GM21390 (cell line): Measurements from ENCODE around the gene ZNF649.
"Not testable (repeated sequence)": the region's sequence is repeated elsewhere in the genome, so short reads cannot be mapped to it uniquely, and the experiment has no call there.

Source experiments
- ATAC-seq: cut with Tn5 transposase; IDR thresholded peaks from one replicate; pipeline ENCODE4 v1.9.1; 2021; ENCODE audit not compliant: unreplicated experiment

ZNF649 gene

DNA sequence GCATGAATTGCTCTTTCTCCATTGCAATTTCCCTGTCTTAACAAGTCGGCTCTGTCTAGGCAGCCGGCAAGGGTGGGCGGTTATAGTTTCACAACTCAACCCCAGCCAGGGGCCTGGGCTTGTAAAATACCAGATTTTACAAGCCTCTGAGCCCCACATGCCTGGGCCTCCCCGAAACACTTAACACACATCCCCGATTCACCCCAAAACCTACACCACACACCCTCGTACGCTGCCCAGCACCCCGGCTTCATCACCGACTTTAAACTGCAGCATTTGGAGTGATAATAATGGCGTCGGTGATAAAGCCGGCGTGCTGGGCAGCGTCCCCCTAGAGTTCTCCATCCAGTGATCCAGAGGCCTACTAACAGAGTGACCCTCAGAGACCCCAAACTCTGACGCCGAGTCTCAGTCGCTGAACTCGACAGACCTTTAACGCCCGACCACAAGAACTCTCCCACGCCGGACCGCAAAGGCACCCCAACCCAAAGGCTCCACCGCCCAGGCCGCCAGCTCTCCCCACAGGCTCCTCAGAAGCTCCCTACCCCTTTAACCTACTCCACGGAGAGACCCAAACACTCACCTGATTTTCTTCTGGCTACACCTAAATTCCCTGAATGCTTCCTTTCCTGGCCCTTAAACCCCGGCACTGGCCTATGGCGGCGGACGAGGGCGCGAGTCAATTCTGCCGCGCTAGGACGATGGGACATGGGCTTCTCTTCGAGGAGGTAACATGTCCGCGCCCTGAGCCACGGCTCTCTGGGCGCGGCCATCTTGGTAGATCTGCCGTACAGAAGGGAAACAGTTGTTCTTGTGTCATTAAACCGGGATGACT, at the start of gene ZNF649:
ZNF649 (minus strand) TSS at position 687 of the 835 bp plus-strand sequence. CDS start 4,910 bp downstream, outside the sequence.
- peak; percentile 60 for ATAC-seq

DNA sequence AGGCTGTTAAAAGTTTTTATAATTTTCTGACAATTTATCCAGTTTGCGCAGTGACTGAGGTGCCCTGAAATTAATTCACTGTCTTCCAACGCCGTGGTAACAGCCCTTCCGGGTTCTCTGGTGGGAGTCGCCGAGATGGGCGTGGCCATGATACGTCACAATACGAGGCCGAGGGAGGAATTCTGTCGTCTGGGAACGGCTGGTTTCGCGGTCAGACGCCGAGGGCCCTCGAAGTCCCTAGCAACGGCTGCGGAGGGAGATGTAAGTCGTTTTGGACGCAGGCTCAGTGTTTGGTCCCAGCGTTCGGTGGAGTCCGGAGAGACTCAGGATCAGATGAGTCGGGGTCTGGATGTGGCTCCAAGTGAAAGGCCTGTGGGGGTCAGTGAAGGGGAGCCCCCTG, 44.2 kb upstream of the ZNF649 start:
- no peak for ATAC-seq

DNA sequence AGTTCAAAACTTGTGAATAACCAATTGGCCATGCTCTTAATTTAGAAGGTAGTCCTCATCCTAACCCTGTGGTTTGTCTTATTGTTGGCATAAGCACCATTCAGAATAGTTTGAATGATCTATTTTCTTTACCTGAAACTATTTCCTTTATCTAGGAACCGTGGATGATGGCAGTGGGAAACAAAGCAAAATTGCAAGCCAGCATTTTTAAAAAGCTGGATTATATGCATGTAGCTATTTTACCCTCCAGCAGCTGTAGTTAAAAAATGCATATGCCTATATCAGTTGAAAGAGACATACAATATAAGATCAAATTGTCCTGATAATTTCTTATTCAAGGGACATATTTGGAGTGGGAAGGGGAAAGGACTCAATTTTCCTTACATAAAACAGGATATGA, 41.8 kb upstream of the ZNF649 start:
- no peak for ATAC-seq

DNA sequence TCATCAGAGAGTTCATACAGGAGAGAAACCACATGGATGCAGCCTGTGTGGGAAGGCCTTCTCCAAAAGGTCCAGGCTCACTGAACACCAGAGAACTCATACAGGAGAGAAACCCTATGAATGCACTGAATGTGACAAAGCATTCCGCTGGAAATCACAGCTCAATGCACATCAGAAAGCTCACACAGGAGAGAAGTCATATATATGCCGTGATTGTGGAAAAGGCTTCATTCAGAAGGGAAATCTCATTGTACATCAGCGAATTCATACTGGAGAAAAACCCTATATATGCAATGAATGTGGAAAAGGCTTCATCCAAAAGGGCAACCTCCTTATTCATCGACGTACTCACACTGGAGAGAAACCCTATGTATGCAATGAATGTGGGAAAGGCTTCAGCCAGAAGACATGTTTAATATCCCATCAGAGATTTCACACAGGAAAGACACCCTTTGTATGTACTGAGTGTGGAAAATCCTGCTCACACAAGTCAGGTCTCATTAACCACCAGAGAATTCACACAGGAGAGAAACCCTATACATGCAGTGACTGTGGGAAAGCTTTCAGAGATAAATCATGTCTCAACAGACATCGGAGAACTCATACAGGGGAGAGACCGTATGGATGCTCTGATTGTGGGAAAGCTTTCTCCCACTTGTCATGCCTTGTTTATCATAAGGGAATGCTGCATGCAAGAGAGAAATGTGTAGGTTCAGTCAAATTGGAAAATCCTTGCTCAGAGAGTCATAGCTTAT, 40.2 kb upstream of the ZNF649 start:
- no peak for ATAC-seq

DNA sequence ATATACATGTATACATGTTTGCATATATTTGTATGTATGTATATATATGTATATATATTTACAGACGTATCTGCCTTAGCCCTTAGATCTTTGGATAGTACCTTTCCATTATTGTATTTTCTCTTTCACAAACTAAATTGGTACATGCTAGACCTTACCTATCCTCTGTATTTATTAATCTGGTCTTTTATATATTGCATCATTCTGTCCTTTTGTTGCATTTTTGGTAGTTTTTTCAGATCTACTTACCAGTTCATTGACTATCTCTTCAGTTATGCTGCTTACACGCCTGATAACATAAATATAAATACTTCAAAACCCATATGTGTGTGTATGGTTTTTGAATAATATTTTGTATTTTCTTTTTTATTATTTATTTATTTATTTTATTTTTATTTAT, 34.1 kb upstream of the ZNF649 start:
- no peak for ATAC-seq

DNA sequence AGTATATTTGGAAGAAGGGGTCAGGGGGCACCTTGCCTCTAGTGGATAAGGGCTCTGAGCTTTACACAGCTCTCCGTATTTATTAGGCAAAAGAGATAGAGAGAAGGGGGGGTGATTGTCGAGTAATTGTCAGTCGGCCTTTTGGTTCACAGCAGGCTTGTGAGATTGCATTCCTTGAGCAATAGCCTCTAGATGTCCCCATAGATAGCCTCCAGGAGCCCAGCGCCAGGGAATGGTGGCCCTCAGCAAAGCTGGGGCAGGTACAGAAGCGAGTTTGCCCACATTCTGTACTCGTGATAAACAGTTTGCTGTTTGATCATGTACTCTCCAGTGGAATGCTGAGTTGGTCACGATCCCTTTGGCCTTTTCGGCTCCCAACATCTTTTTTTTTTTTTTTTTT, 27.1 kb upstream of the ZNF649 start:
- no peak for ATAC-seq

DNA sequence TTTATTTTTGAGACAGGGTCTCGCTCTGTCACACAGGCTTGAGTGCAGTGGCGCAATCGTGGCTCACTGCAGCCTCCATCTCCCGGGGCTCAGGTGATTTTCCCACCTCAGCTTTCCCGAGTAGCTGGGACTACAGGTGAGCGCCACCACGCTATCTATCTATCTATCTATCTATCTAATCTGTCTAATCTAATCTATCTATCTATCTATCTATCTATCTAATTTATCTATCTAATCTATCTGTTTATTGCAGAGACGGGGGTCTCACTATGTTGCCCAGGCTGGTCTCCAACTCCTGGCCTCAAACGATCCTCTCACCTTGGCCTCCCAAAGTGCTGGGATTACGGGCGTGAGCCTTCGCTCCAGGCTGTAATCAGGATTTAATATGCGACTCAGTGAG, 23.0 kb upstream of the ZNF649 start:
- ATAC-seq: no peak

DNA sequence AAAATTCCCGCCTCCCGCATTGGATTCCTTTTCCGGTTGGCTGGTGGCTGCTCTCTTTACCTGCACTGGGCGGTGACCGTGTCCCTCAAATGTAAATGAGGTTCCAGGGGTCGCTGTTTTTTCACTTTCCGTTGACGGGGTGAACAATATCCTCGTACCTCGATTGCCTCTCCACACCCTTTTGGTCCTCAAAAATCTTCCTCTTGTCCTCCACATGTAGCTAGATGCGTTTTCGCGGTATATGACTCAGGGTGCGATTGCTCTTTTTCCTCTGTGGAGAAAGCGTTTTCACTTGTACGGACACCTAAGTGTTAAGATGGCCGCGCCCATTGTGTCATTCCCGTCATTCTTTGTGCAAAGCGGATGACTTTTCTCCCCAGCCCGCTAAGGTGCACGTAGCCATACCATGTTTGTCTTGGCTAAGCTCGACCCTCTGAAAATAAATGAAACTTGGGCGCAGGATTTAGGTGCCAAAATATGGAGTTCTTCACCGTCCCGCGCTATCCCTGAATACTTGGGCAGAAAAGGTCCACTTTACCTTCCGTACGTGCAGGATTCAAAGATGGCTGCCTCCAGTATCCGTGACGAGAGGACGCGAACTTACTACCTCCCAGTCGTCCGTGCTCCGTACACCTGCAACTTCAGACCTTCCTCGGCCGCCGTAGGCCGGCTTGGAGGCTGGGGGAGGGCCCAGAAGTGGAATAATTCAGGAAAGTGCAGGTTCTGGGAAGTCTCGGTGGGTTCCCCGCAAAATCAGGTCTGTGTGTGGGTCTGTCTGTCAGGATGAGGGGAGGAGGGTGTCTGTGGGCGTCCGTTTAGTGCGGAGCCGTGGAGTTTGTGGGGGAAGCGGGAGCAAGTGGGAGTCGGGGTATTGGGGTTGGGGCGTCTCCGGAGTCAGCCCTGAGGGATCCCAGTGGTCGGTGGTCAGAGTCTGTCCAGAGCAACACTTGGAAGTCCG, 22.2 kb upstream of the ZNF649 start, which contains the start of gene ZNF613:
ZNF613 (plus strand) TSS at position 689 of the 958 bp plus-strand sequence. CDS start 8,749 bp downstream, outside the sequence.
- ATAC-seq: peak; percentile 73

DNA sequence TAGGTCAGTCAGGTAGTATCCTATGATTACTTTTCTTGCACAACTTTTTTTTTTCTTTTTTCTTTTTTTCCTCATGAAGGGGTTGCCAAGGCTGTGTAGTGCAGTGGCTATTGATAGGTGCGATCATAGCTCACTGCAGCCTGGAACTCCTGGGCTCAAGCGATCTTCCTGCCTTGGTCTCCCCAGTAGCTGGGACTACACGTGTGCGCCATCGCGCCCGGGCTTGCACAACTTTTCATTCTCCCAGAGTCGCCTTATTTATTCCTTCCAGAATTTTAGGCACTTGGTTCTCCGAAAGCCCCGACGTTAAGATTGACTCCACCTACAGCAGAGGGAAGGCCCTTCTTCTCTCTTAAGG, 21.6 kb upstream of the ZNF649 start:
- no peak for ATAC-seq

DNA sequence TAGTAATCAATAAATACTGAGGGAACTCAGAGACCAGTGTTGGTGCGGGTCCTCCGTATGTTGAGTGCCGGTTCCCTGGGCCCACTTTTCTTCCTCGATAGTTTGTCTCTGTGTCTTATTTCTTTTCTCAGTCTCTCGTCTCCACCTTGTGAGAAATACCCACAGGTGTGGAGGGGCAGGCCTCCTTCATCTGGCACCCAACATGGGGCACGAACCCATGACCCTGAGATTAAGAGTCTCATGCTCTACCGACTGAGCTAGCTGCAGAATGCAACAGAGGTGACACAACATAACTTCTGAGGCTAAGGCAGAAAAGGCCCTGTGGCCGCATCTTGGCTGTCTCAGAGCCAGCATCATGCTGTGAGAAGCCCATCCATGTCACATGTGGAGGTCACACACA, 17.1 kb upstream of the ZNF649 start:
- ATAC-seq: no peak

DNA sequence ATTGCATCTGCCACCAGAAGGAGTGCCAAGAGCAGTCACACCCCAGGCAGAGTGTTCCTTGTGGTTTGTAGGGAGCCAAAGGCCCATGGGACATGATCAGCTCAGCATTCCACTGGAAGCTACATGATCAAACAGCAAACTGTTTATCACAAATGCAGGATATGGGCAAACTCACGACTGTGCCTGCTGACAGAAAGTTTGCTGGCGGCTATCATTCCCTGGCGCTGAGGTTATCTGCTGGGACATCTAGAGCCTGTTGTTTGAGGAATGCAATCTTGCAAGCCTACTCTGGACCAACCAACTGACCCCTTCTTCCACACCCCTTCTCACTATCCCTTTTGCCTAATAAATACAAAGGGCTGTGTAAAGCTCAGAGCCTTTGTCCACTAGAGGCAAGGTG, 14.8 kb upstream of the ZNF649 start:
- ATAC-seq: no peak

DNA sequence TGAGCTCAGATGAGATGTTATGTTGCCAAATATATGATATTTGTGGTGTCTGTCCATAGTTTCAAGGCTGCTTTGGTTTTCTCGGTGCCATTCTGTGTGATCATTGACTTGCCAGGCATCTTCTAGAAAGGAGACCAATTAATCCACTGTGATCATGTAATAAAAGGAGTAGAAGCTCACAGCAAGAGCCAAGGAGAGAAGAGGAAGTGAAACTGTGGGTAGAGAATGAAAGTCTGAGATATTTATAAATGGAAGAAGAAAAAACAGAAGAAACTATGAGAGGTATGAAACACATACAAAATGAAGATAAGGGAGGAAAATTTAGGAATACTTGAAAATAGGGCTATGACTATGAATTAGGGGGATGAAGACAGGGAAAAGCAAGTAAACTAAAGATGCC, 11.3 kb upstream of the ZNF649 start:
- no peak for ATAC-seq

DNA sequence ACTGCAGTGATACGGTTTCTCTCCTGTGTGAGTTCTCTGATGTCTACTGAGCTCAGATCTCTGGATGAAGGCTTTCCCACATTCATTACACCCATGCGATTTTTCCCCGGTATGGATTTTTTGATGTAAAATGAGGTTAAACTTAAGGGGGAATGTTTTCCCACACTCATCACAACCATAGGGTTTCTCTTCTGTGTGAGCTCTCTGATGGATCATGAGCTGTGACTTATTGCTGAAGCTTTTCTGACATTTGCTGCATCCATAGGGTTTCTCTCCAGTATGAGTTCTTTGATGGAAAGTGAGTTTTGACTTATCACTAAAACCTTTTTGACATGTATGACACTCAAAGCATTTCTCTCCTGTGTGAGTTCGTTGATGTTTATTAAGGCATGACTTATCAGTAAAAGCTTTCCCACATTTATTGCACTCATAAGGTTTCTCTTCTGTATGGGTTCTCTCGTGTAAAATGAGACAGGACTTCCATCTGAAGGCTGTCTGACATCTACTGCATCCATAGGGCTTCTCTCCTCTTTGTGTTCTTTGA, 10.6 kb upstream of the ZNF649 start:
- ATAC-seq: no peak

DNA sequence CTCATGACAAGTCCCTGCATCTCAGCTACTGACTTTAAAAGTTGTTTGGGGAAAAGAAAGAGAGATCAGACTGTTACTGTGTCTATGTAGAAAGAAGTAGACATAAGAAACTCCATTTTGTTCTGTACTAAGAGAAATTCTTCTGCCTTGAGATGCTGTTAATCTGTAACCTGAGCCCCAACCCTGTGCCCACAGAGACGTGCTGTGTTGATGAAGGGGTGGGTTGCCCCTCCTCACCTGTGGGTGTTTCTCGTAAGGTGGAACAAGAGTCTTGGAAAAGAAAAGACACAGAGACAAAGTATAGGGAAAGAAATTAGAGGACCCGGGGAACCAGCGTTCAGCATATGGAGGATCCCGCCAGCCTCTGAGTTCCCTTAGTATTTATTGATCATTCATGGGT, 3.2 kb upstream of the ZNF649 start:
- not testable (repeated sequence) for ATAC-seq

DNA sequence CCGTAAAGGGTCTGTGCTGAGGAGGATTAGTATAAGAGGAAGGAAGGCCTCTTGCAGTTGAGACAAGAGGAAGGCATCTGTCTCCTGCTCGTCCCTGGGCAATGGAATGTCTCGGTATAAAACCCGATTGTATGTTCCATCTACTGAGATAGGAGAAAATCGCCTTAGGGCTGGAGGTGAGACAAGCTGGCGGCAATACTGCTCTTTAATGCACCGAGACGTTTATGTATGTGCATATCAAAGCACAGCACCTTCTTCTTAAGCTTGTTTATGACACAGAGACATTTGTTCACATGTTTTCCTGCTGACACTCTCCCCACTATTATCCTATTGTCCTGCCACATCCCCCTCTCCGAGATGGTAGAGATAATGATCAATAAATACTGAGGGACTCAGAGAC, 1.3 kb upstream of the ZNF649 start:
- not testable (repeated sequence) for ATAC-seq

DNA sequence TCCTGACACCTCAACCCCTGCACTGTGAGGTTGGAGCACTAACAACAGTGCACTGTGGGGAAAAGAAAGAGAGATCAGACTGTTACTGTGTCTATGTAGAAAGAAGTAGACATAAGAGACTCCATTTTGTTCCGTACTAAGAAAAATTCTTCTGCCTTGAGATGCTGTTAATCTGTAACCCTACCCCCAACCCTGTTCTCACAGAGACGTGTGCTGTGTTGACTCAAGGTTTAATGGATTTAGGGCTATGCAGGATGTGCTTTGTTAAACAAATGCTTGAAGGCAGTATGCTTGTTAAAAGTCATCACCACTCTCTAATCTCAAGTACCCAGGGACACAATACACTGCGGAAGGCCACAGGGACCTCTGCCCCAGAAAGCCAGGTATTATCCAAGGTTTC, 822 bp upstream of the ZNF649 start:
- ATAC-seq: not testable (repeated sequence)

DNA sequence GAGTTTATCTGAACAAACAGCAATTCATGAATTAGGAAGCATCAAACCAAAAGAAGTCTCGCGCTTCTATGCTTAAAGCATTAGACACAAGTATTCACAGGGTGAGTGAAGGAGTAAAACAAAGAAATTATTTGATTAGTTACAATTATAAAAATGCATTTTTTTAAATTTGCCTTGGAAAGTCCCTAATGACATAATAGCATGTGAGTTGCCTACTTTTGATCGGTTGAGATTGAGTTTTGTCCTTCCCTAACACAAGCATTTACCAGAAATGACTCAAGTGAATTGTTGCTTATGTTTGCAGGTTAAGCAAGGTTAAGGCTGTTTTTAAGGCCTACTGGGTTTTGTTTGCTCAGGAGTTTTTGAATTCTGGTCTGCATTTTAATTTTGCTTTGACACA, 389 bp upstream of the ZNF649 start:
- no peak for ATAC-seq

DNA sequence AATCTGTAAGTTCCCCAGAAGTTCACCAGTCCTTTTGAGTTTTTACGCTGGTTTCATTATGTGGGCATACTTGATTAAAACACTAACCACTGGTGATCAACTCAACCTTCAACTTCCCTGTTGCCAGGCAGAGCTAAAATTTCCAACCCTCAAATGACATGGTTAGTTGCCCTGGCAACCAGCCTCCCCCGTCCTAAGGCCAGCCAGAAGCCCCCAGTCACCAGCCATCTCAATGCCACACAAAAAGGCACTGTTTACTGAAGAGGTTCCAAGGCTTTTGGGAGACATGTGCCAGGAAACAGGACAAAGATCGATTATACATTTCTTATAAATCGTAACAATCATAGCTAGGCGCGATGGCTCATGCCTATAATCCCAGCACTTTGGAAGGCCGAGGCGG, 1.6 kb downstream of the ZNF649 start:
- no peak for ATAC-seq

DNA sequence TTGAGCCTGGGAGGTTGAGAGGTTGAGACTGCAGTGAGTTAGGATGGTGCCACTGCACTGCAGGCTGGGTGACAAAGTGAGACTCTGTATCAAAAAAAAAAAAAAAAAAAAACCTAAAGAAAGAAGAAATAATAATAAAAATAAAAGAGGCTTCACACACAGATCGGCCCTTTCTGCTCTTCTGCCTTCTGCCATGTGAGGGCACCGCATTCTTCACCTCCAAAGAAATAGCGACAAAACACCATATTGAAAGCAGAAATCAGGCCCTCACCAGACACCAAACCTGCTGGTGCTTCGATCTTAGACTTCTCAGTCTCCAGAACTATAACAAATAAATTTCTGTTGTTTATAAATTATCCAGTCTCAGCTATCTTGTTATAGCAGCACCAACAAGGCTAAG, 3.0 kb downstream of the ZNF649 start:
- no peak for ATAC-seq

DNA sequence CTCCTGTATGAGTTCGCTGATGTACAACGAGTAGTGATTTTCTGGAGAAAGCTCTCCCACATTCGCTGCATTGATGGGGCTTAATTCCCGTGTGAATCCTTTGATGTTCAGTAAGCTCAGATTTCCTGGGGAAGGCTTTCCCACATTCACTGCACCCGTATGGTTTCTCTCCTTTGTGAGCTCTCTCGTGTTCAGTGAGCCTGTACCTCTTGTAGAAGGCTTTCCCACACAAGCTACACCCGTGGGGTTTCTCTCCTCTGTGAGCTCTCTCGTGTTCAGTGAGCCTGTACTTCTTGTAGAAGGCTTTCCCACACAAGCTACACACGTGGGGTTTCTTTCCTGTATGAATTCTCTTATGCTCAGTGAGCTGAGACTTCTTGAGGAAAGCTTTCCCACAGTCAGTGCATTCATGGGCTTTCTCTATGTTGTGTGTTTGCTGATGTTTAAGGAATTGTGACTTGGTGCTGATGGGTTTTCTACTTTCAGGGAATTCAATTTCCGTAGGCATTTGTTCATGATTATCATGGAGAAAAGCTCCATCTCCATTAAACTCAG, 13.5 kb downstream of the ZNF649 start:
- no peak for ATAC-seq

DNA sequence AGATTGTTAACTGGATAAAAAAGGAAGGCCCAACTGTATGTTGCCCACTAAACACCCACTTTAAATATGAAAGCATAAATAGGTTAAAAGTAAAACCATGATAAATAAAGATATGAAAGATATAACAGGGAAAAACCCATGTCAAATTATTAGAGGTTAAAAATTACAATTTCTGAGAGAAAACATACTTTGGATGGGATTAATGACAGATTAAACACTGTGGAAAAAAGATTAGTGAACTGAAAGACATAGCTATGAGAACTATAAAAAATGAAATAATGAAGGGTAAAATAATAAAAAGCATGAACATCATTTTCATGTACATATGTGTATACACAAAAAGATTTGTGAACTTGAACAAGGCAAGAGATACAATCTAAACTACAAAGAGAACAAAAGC, 14.9 kb downstream of the ZNF649 start:
- no peak for ATAC-seq
